GM18505 (cell line): Measurements from ENCODE around the gene ARMH1.

ENCODE experiments used
- ATAC-seq: cut with Tn5 transposase; IDR thresholded peaks from one replicate; pipeline ENCODE4 v1.9.1; 2021; ENCODE audit not compliant: unreplicated experiment
- POLR2A ChIP-seq: IDR thresholded peaks from 4 replicates; pipeline ENCODE4 v1.6.1; 2011; ENCODE audit warnings: borderline replicate concordance; ENCODE audit not compliant: insufficient read depth, insufficient read length; ENCODE audit errors: extremely low read depth

The ARMH1 gene

GRCh38 chr1:44700573-44700972 lies 26.1 kb downstream of the ARMH1 start:
- TF ChIP-seq POLR2A: no peak
- ATAC-seq: no peak

- no peak for TF ChIP-seq POLR2A
- no peak for ATAC-seq
Measured at GRCh38 chr1:44701141-44701573, 26.6 kb downstream of the ARMH1 start.

- ATAC-seq: no peak
- TF ChIP-seq POLR2A: no peak
Measured at GRCh38 chr1:44705470-44705869, 31.0 kb downstream of the ARMH1 start.

DNA sequence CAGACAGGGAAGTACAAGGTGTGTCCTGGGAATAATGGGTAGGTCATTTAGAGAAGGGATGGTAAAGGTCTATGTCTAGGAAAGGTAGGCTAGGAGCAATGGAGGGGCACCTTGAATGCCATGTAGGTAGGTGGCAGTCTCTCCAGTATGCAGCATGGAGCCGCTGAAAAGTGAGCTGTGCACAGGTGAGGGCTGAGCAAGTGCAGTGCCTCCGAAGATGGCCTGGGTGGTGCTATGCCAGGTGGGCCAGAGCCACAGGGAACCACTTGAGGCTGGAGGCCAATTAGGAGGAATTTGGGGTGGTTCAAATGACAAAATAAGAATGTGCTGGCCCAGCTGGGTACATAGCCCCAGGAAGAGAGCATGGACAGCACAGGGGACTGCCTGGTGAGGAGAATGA lies 31.4 kb downstream of the ARMH1 start:
- ATAC-seq: no peak
- no peak for TF ChIP-seq POLR2A

DNA sequence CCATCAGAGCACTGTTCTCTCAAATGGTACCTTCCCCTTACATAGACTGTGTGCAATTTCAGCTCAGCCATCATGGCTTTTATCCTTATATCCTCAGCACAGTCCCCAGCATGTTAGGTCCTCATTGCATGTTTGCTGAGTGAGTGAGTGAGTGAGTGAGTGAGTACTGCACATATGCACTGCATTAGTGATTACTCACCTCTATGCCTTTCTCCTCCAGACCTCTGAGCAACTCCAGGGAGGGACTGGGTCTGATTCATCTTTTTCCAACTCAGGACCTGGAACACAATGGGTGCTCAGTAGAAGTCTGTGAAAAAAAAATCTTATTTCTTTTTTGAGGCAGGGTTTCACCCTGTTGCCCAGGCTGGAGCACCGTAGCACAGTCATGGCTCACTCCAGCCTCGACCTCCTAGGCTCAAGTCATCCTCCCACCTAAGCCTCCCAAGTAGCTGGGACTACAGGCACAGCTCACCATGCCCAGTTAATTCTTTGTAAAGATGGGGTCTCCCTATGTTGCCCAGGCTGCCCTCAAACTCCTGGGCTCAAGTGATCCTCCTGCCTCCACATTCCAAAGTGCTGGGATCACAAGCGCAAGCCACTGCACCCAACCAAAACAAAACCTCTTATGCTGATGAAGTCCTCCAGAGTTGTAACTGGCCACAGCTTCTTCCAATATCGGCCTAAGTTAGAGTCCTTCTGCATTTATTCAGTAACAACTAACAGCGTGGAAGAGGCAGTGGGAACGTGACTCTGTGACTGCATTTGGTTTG lies 32.8 kb downstream of the ARMH1 start:
- TF ChIP-seq POLR2A: no peak
- no peak for ATAC-seq

- no peak for ATAC-seq
- no peak for TF ChIP-seq POLR2A
Measured at GRCh38 chr1:44707959-44708831, 33.7 kb downstream of the ARMH1 start.

DNA sequence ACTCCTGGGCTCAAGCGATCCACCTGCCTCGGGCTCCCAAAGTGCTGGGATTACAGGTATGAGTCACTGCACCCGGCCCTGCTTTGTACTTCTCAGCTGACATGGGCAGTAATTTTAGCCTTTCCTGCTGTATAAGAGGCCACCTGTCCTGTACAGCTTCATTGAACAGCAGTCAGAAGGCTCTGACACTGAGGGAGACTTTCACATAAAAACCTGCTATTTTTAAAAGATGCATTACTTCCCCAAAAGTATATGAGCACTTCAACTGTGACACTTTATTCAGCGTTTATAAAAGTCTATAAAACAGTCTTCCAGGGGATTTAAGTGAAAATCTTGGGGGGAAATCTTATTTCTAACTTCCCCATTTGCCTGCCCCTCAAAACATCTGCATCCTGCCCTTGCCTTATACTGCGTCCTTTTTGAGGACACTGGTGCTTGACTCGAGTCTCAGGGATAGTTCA lies 38.8 kb downstream of the ARMH1 start:
- ATAC-seq: no peak
- no peak for TF ChIP-seq POLR2A

GRCh38 chr1:44714532-44714931 lies 40.0 kb downstream of the ARMH1 start:
- ATAC-seq: no peak
- TF ChIP-seq POLR2A: no peak

DNA sequence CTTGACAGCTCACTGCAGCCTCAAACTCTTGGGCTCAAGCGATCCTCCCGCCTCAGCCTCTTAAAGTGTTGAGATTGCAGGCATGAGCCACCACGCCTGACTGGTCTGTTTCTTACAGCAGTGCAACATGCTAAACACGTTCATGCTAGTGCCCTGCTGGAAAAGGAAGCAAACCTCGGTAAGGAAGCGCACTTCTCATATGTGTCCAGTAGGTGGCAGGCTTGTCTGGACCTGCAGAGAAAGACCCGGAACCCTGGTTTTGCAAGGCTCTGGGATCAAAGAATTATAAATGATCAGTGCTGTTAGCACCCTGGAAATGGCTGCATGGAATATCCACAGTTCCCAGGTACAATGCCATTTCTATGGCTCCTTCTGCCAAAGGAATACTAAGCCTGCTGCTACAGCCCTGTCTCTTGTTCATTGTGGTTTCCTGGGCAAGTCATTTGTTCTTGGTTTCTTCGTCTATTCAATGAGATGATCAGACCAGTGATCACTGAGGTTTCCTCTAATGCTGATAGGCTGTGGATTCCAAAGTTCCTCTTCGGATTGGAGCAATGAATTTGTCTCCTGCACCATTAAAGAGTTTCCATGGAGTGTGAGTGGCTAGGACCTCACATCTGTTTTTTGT lies 40.5 kb downstream of the ARMH1 start:
- no peak for TF ChIP-seq POLR2A
- ATAC-seq: no peak

GRCh38 chr1:44717156-44717555 lies 42.6 kb downstream of the ARMH1 start:
- TF ChIP-seq POLR2A: no peak
- ATAC-seq: no peak

- TF ChIP-seq POLR2A: no peak
- ATAC-seq: no peak
Measured at GRCh38 chr1:44717653-44718052, 43.1 kb downstream of the ARMH1 start.

DNA sequence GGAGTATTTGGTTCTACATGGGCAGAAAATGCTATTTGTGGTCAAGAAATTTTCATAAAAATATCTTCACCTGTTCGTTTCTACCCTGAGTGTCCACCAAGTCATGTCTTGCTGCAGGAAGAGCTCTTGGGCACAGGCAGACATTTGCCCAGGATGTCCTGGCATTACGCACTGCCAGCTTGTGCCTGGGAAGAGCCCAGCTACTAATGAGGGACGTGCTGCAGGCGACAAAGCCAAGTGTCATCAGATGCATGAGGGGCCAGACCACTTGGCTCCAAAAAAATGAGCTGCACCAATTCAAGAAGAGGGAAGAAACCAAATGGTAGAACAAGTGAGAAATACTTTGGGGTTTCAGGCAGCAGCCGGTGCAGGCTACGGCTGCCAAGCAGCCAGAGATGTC lies 43.6 kb downstream of the ARMH1 start:
- no peak for ATAC-seq
- TF ChIP-seq POLR2A: no peak

- TF ChIP-seq POLR2A: no peak
- ATAC-seq: no peak
Measured at GRCh38 chr1:44719318-44719717, 44.8 kb downstream of the ARMH1 start.
